Measurements from ENCODE around the gene SYT1.
"Not testable (repeated sequence)": the region's sequence is repeated elsewhere in the genome, so short reads cannot be mapped to it uniquely, and the experiment has no call there.

SYT1 gene

DNA sequence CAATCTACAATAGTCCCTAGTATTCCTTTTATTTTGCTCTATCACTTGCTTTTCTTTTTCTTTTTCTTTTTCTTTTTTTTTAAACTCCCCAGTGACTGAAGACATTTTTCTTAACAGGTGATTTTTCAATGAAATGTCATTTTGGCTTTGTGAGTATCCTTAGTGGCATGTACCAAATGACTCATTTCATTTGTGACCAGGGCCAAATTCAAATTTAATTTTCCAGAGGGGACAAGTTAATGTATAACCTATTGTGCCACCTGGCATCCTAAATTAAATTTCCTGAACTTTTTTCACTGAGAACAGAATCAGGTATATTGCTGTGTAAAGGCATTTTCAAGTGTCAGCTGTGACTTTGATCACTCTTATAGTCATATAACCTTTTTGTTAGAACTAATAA is 39.7 kb upstream of the SYT1 start:
- TF ChIP-seq SPI1 (IDR thresholded peaks at IDR 0.05; ENCODE audit: borderline replicate concordance, low read depth) (no peak), POLR2AphosphoS5 (IDR thresholded peaks at IDR 0.05; ENCODE audit: low read depth) (no peak)
- DNase-seq (ENCODE audit: low read depth in 1 of 2, low spot score in 1 of 2): no peak

DNA sequence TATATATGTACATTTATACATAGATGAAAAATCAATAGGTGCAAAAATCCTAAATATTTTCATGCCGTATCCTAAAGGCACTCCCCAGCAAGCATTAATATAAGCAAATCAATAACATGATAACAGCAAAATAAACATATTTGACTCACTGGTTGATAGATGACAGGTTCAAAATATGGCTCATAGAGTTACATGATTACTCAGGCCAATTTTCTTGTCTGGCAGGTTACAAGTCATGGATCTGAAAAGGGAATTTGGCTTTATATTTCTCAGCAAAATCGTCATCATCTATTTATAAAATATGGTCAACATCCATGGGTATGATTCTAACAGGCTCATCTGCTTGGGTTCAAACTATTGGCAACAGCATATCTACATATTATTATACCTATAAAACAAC is 34.9 kb upstream of the SYT1 start:
- Histone ChIP-seq H3K4me3 (replicated peaks; ENCODE audit: insufficient read depth, low read length) (no peak overlapping the region), H3K27ac (replicated peaks) (no peak overlapping the region), H3K27me3 (ENCODE audit: insufficient read depth, poor library complexity, severe bottlenecking) (no peaks in the 10 kb centered on the region)
- no peak for TF ChIP-seq SPI1 (IDR thresholded peaks at IDR 0.05; ENCODE audit: borderline replicate concordance, low read depth)
- no peak for TF ChIP-seq GABPA (IDR thresholded peaks at IDR 0.05; ENCODE audit: low read depth)
- TF ChIP-seq POLR2AphosphoS5 (IDR thresholded peaks at IDR 0.05; ENCODE audit: low read depth): no peak
- TF ChIP-seq, protein P1, sequence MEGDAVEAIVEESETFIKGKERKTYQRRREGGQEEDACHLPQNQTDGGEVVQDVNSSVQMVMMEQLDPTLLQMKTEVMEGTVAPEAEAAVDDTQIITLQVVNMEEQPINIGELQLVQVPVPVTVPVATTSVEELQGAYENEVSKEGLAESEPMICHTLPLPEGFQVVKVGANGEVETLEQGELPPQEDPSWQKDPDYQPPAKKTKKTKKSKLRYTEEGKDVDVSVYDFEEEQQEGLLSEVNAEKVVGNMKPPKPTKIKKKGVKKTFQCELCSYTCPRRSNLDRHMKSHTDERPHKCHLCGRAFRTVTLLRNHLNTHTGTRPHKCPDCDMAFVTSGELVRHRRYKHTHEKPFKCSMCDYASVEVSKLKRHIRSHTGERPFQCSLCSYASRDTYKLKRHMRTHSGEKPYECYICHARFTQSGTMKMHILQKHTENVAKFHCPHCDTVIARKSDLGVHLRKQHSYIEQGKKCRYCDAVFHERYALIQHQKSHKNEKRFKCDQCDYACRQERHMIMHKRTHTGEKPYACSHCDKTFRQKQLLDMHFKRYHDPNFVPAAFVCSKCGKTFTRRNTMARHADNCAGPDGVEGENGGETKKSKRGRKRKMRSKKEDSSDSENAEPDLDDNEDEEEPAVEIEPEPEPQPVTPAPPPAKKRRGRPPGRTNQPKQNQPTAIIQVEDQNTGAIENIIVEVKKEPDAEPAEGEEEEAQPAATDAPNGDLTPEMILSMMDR (IDR thresholded peaks at IDR 0.05; ENCODE audit: insufficient read depth, low read length): no peak
- TF ChIP-seq, protein P2, sequence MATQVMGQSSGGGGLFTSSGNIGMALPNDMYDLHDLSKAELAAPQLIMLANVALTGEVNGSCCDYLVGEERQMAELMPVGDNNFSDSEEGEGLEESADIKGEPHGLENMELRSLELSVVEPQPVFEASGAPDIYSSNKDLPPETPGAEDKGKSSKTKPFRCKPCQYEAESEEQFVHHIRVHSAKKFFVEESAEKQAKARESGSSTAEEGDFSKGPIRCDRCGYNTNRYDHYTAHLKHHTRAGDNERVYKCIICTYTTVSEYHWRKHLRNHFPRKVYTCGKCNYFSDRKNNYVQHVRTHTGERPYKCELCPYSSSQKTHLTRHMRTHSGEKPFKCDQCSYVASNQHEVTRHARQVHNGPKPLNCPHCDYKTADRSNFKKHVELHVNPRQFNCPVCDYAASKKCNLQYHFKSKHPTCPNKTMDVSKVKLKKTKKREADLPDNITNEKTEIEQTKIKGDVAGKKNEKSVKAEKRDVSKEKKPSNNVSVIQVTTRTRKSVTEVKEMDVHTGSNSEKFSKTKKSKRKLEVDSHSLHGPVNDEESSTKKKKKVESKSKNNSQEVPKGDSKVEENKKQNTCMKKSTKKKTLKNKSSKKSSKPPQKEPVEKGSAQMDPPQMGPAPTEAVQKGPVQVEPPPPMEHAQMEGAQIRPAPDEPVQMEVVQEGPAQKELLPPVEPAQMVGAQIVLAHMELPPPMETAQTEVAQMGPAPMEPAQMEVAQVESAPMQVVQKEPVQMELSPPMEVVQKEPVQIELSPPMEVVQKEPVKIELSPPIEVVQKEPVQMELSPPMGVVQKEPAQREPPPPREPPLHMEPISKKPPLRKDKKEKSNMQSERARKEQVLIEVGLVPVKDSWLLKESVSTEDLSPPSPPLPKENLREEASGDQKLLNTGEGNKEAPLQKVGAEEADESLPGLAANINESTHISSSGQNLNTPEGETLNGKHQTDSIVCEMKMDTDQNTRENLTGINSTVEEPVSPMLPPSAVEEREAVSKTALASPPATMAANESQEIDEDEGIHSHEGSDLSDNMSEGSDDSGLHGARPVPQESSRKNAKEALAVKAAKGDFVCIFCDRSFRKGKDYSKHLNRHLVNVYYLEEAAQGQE (IDR thresholded peaks at IDR 0.05; ENCODE audit: insufficient replicate concordance, low read depth): no peak
- no peak for DNase-seq (ENCODE audit: low read depth in 1 of 2, low spot score in 1 of 2)

More for the DNA sequence above, 39.7 kb upstream of the SYT1 start:
- H3K27ac ChIP-seq (replicated peaks): no peak overlapping the region
- H3K27me3 ChIP-seq (ENCODE audit: insufficient read depth, poor library complexity, severe bottlenecking): no peaks in the 10 kb centered on the region
- H3K4me3 ChIP-seq (replicated peaks; ENCODE audit: insufficient read depth, low read length): no peak overlapping the region

DNA sequence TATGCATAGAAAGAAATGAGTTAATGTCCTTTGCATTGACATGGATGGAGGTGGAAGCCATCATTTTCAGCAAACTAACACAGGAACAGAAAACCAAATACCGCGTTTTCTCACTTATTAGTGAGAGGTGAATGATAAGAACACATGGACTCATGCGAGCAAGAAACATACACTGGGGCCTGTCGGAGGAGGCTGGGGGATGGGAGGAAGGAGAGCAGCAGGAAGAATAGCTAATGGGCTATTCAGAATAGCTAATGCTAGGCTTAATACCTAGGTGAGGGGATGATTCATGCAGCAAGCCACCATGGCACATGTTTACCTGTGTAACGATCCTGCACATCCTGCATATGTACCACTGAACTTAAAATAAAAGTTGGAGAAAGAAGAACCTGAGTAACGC is 29.1 kb upstream of the SYT1 start:
- TF ChIP-seq, protein P1 (IDR thresholded peaks at IDR 0.05; ENCODE audit: insufficient read depth, low read length): no peak
- TF ChIP-seq GABPA (IDR thresholded peaks at IDR 0.05; ENCODE audit: low read depth) (no peak), POLR2AphosphoS5 (IDR thresholded peaks at IDR 0.05; ENCODE audit: low read depth) (no peak), SPI1 (IDR thresholded peaks at IDR 0.05; ENCODE audit: borderline replicate concordance, low read depth) (no peak)
- TF ChIP-seq, protein P2 (IDR thresholded peaks at IDR 0.05; ENCODE audit: insufficient replicate concordance, low read depth): no peak
- Histone ChIP-seq H3K27me3 (ENCODE audit: insufficient read depth, poor library complexity, severe bottlenecking) (no peaks in the 10 kb centered on the region), H3K27ac (replicated peaks) (no peak overlapping the region), H3K4me3 (replicated peaks; ENCODE audit: insufficient read depth, low read length) (no peak overlapping the region)
- DNase-seq (ENCODE audit: low read depth in 1 of 2, low spot score in 1 of 2): no peak

DNA sequence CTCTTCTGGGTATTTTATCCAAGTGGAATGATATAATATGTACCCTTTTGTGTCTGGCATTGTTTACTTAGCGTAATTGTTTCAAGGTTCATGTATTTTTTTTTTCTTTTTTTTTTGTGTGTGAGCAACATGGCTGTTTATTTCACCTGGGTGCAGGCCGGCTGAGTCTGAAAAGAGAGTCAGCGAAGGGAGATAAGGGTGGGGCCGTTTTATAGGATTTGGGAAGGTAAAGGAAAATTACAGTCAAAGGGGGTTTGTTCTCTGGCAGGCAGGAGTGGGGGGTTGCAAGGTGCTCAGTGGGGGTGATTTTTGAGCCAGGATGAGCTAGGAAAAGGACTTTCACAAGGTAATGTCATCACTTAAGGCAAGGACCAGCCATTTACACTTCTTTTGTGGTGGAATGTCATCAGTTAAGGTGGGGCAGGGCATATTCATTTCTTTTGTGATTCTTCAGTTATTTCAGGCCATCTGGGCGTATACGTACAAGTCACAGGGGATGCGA is 24.0 kb upstream of the SYT1 start:
- not testable (repeated sequence) for H3K27me3 ChIP-seq (ENCODE audit: insufficient read depth, poor library complexity, severe bottlenecking); DNase-seq (ENCODE audit: low read depth in 1 of 2, low spot score in 1 of 2); H3K4me3 ChIP-seq (replicated peaks; ENCODE audit: insufficient read depth, low read length); H3K27ac ChIP-seq (replicated peaks)

DNA sequence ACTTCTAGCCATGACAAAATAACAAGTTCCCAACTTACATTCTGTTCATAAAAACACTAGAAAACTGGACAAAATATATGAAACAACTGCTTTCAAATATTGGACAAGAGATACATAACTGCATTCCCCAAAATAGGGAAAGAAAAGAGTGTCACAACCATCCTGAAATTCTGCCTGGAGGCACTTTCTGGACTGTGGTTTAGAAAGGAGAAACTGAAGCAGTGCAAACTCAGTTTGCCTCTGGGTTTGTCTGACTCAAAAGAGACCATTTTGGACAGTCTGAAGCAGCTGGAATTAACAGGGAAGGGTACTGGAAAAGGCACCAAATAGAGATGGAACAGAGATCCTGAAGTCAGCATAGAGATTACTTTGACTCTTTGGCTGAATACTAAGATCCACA is 11.3 kb upstream of the SYT1 start:
- Histone ChIP-seq H3K27ac (replicated peaks) (no peak overlapping the region), H3K4me3 (replicated peaks; ENCODE audit: insufficient read depth, low read length) (no peak overlapping the region), H3K27me3 (ENCODE audit: insufficient read depth, poor library complexity, severe bottlenecking) (no peaks in the 10 kb centered on the region)
- no peak for TF ChIP-seq SPI1 (IDR thresholded peaks at IDR 0.05; ENCODE audit: borderline replicate concordance, low read depth)
- TF ChIP-seq GABPA (IDR thresholded peaks at IDR 0.05; ENCODE audit: low read depth): no peak
- TF ChIP-seq, protein P1 (IDR thresholded peaks at IDR 0.05; ENCODE audit: insufficient read depth, low read length): no peak
- TF ChIP-seq POLR2AphosphoS5 (IDR thresholded peaks at IDR 0.05; ENCODE audit: low read depth): no peak
- TF ChIP-seq, protein P2 (IDR thresholded peaks at IDR 0.05; ENCODE audit: insufficient replicate concordance, low read depth): no peak
- DNase-seq (ENCODE audit: low read depth in 1 of 2, low spot score in 1 of 2): no peak
